ENCODE data around the gene FOXB1. TPM values are rescaled to one million over a fixed set of nuclear protein-coding genes. Genes with fewer than 3 reads are reported as not detected.

FOXB1 gene
- 0.06 TPM in 1 of 2 replicates, not detected in the other for total RNA-seq (2014; rRNA removed; shearing (Covaris generic))

GRCh38 chr15:60004009-60004845, at the start of gene FOXB1:
Gene FOXB1 (plus strand): TSS chr15:60004311. CDS start chr15:60004964, 653 bp downstream.
- DNase-seq (ENCODE audit: low read depth) = peak; percentile 45

GRCh38 chr15:59958288-59958687, 45.8 kb upstream of the FOXB1 start:
- no peak for DNase-seq (ENCODE audit: low read depth)

- no peak for DNase-seq (ENCODE audit: low read depth)
Observed at GRCh38 chr15:59960318-59960717, 43.8 kb upstream of the FOXB1 start.

GRCh38 chr15:59963322-59963721, 40.8 kb upstream of the FOXB1 start:
- no peak for DNase-seq (ENCODE audit: low read depth)

- DNase-seq (ENCODE audit: low read depth) = no peak
Observed at GRCh38 chr15:59963925-59964324, 40.2 kb upstream of the FOXB1 start.

GRCh38 chr15:59965741-59966140, 38.4 kb upstream of the FOXB1 start:
- no peak for DNase-seq (ENCODE audit: low read depth)

- DNase-seq (ENCODE audit: low read depth) = no peak
Observed at GRCh38 chr15:59966262-59966661, 37.8 kb upstream of the FOXB1 start.

GRCh38 chr15:59968314-59968713, 35.8 kb upstream of the FOXB1 start:
- DNase-seq (ENCODE audit: low read depth) = no peak

GRCh38 chr15:59972241-59972640, 31.9 kb upstream of the FOXB1 start:
- no peak for DNase-seq (ENCODE audit: low read depth)

- no peak for DNase-seq (ENCODE audit: low read depth)
Observed at GRCh38 chr15:59976480-59977271, 27.4 kb upstream of the FOXB1 start.

GRCh38 chr15:59991834-59992233, 12.3 kb upstream of the FOXB1 start:
- DNase-seq (ENCODE audit: low read depth) = no peak

GRCh38 chr15:59993041-59993750, 10.9 kb upstream of the FOXB1 start:
- DNase-seq (ENCODE audit: low read depth) = no peak

GRCh38 chr15:59993950-59994401, 10.1 kb upstream of the FOXB1 start:
- DNase-seq (ENCODE audit: low read depth) = peak; percentile 54

- no peak for DNase-seq (ENCODE audit: low read depth)
Observed at GRCh38 chr15:59994526-59994887, 9.6 kb upstream of the FOXB1 start.

- peak; percentile 37 for DNase-seq (ENCODE audit: low read depth)
Observed at GRCh38 chr15:59994888-59995557, 9.1 kb upstream of the FOXB1 start.

- DNase-seq (ENCODE audit: low read depth) = no peak
Observed at GRCh38 chr15:59995568-59996297, 8.4 kb upstream of the FOXB1 start.

- DNase-seq (ENCODE audit: low read depth) = no peak
Observed at GRCh38 chr15:59996298-59997041, 7.6 kb upstream of the FOXB1 start.

GRCh38 chr15:59997070-59997701, 6.9 kb upstream of the FOXB1 start:
- DNase-seq (ENCODE audit: low read depth) = peak; percentile 66

GRCh38 chr15:59998305-59998949, 5.7 kb upstream of the FOXB1 start:
- no peak for DNase-seq (ENCODE audit: low read depth)
